Pancreas (tissue), 10 donors: Measurements from ENCODE around the gene RSPH3. TPM values are rescaled to one million over a fixed set of nuclear protein-coding genes. Genes with fewer than 3 reads are reported as not detected.

Experiments
- ATAC-seq, 4 donors: fragments of 200-7000 bp; cut with Tn5 transposase; one replicate each; pipeline versions ENCODE4 v1.8.0 to v1.9.1; 2020; ENCODE audit warnings: mild to moderate bottlenecking in 4 of 4, moderate library complexity in 4 of 4
- DNase-seq, 6 donors: peaks; one replicate each; pipeline ENCODE4 v3.0.0-alpha.2; 2020
- FAIRE-seq: peaks from 2 replicates; lab custom pipeline; 2012; peaks lifted over from hg19 to GRCh38; lab: Jason Lieb, UNC
- H3K27ac ChIP-seq, 4 donors: fragments of 200-600 bp; sonication (generic); 1 replicate in 3 of 4; 2 replicates in 1 of 4; pipeline versions ENCODE4 v1.5.0 to v1.8.0; 2020
- H3K27me3 ChIP-seq, 4 donors: fragments of 200-600 bp; one replicate each; pipeline ENCODE4 v1.8.0; 2021
- H3K36me3 ChIP-seq, 3 donors: fragments of 200-600 bp; sonication (generic) in 1 of 3; one replicate each; pipeline versions ENCODE4 v1.5.0 to v1.8.0; 2020 to 2021
- H3K4me1 ChIP-seq, 3 donors: fragments of 200-600 bp; one replicate each; pipeline ENCODE4 v1.8.0; 2021
- H3K4me3 ChIP-seq, 4 donors: fragments of 200-600 bp; sonication (generic) in 2 of 4; one replicate each; pipeline versions ENCODE4 v1.5.0 to v1.8.0; 2020 to 2021
- H3K9me3 ChIP-seq, 4 donors: fragments of 200-600 bp; one replicate each; pipeline ENCODE4 v1.8.0; 2021
- CTCF ChIP-seq, 4 donors: fragments of 200-600 bp; sonication (generic) in 3 of 4; IDR thresholded peaks; one replicate each; pipeline versions ENCODE4 v1.5.0 to v1.8.0; 2021; ENCODE audit warnings: antibody characterized with exemption in 4 of 4
- WGBS, 2 donors: extraction: QIAGEN DNeasy Blood & Tissue Kit; methylation state at CpG; one replicate each; pipeline ENCODE4 v1.1.7; 2013; 5-methylcytosine and 5-hydroxymethylcytosine counted together
- intact Hi-C, 3 donors: fragments of 100-400 bp; cut with DNase I; formaldehyde crosslinking; loops; one replicate each; pipeline versions ENCODE4 v1.11.1 to v1.14.2; 2022
- polyA plus RNA-seq, 2 donors: library from polyadenylated mRNA; stranded (reverse); fragments of 200-250 nt; gene quantifications; one replicate each; pipeline ENCODE4 v1.2.3, GENCODE V29; 2013
- total RNA-seq, 6 donors: library from RNA; stranded (reverse); fragmentation: NEBNext Ultra II Directional in 4 of 6; extraction: Animal tissue kit (Norgen Biotek cat#: 25700) in 4 of 6; gene quantifications; one replicate each; pipeline versions ENCODE4 v1.2.1 to v1.2.4, GENCODE V29; 2021 to 2023
- donor health status: healthy with polysubstance abuse.
- donor health status: DM: no; HTN: no; CAD: no; lungs with moderate emphysema.
- donor health status: DM: no; HTN: no; CAD: no.
- donor health status: control.
- donor health status: control.
- donor health status: Bipolar disorder and iron deficiency.
- donor health status: DM: yes; HTN: yes; CAD: no.
- donor health status: DM: no; HTN: no; CAD: no.
- donor health status: DM: no; HTN: no; CAD: no.
- donor health status: DM: yes; HTN: yes; CAD: no.

RSPH3 gene
- total and polyA plus RNA-seq, 8 donors, result 2.1 to 8.8 (median 4.7) TPM

GRCh38 chr6:158926414-158926813 is 73.6 kb downstream of the RSPH3 start:
- Histone ChIP-seq H3K27ac (no peak overlapping the region), H3K4me1 (no peaks in the 10 kb centered on the region), H3K4me3 (no peak overlapping the region), H3K9me3 (no peaks in the 10 kb centered on the region), H3K27me3 (no peaks in the 10 kb centered on the region), H3K36me3 (no peaks in the 10 kb centered on the region)
- TF ChIP-seq CTCF (IDR thresholded peaks at IDR 0.05), result no peak
- WGBS, 2 donors, result 90% methylated on average over 6 of the region's 6 CpGs
- ATAC-seq (no peak), DNase-seq (no peak), FAIRE-seq (no peak)
- intact Hi-C loops, result no loop called here

GRCh38 chr6:158924499-158925455 is 75.2 kb downstream of the RSPH3 start:
- Histone ChIP-seq H3K36me3 (no peaks in the 10 kb centered on the region), H3K9me3 (no peaks in the 10 kb centered on the region), H3K4me1 (no peaks in the 10 kb centered on the region), H3K27me3 (no peaks in the 10 kb centered on the region), H3K27ac (no peak overlapping the region), H3K4me3 (no peak overlapping the region)
- no peak for TF ChIP-seq CTCF (IDR thresholded peaks at IDR 0.05)
- intact Hi-C loops, result no loop called here
- 84 to 86% methylated on average over 4 of the region's 4 CpGs for WGBS, 2 donors
- DNase-seq (no peak), FAIRE-seq (no peak), ATAC-seq (no peak)

DNA sequence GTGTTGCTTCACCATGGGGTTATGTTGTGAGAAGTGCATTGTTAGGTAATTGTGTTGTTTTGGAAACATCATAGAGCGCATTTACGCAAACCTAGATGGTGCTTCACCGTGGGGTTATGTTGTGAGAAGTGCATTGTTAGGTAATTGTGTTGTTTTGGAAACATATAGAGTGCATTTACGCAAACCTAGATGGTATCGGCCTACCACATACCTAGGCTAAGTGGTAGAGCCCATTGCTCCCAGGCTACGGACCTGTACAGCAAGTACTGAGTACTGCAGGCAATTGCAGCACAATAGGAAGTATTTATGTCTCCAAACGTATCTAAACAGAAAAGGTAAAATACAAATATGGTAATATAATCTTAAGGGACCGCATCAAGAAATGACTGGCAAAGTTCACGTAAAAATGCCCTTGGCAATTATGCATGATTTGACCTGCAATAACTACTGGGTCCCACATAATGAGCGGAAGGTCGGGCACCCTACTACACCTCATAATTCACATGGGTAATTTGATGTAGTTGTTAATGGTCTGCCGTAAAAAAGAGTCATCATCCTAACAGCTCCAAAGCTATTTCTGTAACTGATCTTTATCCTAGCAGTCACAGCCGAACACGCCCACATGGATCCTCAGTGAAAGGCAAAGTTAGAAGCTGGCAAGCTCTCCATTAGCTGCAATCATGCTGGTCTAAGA is 76.0 kb downstream of the RSPH3 start:
- intact Hi-C loops, result no loop called here

More for the DNA sequence above, 76.0 kb downstream of the RSPH3 start:
- Histone ChIP-seq H3K4me3 (no peak overlapping the region), H3K4me1 (no peaks in the 10 kb centered on the region), H3K27ac (no peak overlapping the region), H3K9me3 (no peaks in the 10 kb centered on the region), H3K27me3 (no peaks in the 10 kb centered on the region), H3K36me3 (no peaks in the 10 kb centered on the region)
- TF ChIP-seq CTCF (IDR thresholded peaks at IDR 0.05), result no peak
- WGBS, 2 donors, result 92 to 95% methylated on average over 14 of the region's 14 CpGs
- no peak for FAIRE-seq
- DNase-seq, result no peak
- no peak for ATAC-seq

Other genes with a start within 250 kb of the RSPH3 start
- 100 to 1,000 TPM in 3 of 6 donors, 10 to 100 TPM in 3; 68.1 to 109 (median 94.8) TPM for gene EZR, start 180.8 kb downstream of the RSPH3 start, total RNA-seq
- 10 to 100 TPM; 70.6 to 91.6 TPM for gene EZR, start 180.8 kb downstream of the RSPH3 start, polyA plus RNA-seq
- 1 to 10 TPM in 3 of 6 donors, under 1 TPM in 3; 0.19 to 4.1 (median 0.85) TPM for gene TAGAP, start 44.8 kb upstream of the RSPH3 start, total RNA-seq
- under 1 TPM; 0.34 to 0.42 TPM for gene TAGAP, start 44.8 kb upstream of the RSPH3 start, polyA plus RNA-seq
- gene FNDC1, start 169.2 kb upstream of the RSPH3 start, total RNA-seq, result 1 to 10 TPM in 1 of 6 donors, under 1 TPM in 5; 0.56 to 3.7 (median 0.80) TPM
- under 1 TPM; 0.21 to 0.23 TPM for gene FNDC1, start 169.2 kb upstream of the RSPH3 start, polyA plus RNA-seq